Cardiac muscle cell (in vitro differentiated cells and primary cell): ENCODE measurements around the gene ZXDB. TPM values are rescaled to one million over a fixed set of nuclear protein-coding genes. Genes with fewer than 3 reads are reported as not detected.
"Not testable (repeated sequence)": the region's sequence is repeated elsewhere in the genome, so short reads cannot be mapped to it uniquely, and the experiment has no call there.

ENCODE experiments used
- DNase-seq, 2 donors: peaks; one replicate each; pipeline versions ENCODE4 v3.0.0 to v3.0.0-alpha.2; 2010 to 2017; ENCODE audit warnings: low read depth in 1 of 2, low spot score in 1 of 2
- H3K27ac ChIP-seq: fragments of 200-600 bp; sonication (generic); 2 replicates; pipeline ENCODE4 v1.5.1; 2016
- H3K27me3 ChIP-seq: fragments of 200-600 bp; sonication (generic); 2 replicates; pipeline ENCODE4 v1.6.0; 2016; ENCODE audit warnings: control low read depth
- H3K36me3 ChIP-seq: fragments of 200-600 bp; sonication (generic); 2 replicates; pipeline ENCODE4 v1.5.1; 2016; ENCODE audit warnings: control low read depth
- H3K4me1 ChIP-seq: fragments of 200-600 bp; sonication (generic); 2 replicates; pipeline ENCODE4 v1.8.1; 2017; ENCODE audit warnings: low read depth, mild to moderate bottlenecking, mixed run types
- H3K4me3 ChIP-seq: fragments of 200-600 bp; sonication (generic); 2 replicates; pipeline ENCODE4 v1.5.1; 2016; ENCODE audit warnings: mild to moderate bottlenecking
- H3K9me3 ChIP-seq: fragments of 200-600 bp; sonication (generic); 2 replicates; pipeline ENCODE4 v1.5.1; 2017; ENCODE audit warnings: low read depth, mild to moderate bottlenecking, control low read depth
- CTCF ChIP-seq: IDR thresholded peaks from 2 replicates; pipeline ENCODE4 v1.5.1; 2012; ENCODE audit warnings: low read depth, mild to moderate bottlenecking, low read length
- polyA plus RNA-seq: library from polyadenylated mRNA; unstranded; fragments of >200 nt; fragmentation: Nextera tagmentation; extraction: Ambion mirVana; gene quantifications from 2 replicates; pipeline ENCODE4 v1.2.1, GENCODE V29; 2016
- total RNA-seq: library from RNA; depleted of rRNA; stranded (reverse); fragments of >200 nt; gene quantifications from 2 replicates; pipeline ENCODE4 v1.2.3, GENCODE V29; 2016

The ZXDB gene
- total RNA-seq (12.4 and 16.7 TPM in 2 replicates), polyA plus RNA-seq (5.4 and 6.9 TPM in 2 replicates)

GRCh38 chrX:57591284-57592159 is at the start of gene ZXDB:
Gene ZXDB (plus strand): TSS chrX:57592011. CDS start chrX:57592049, 38 bp downstream.
- H3K9me3 ChIP-seq, H3K36me3 ChIP-seq, H3K27me3 ChIP-seq: not testable (repeated sequence)
- Histone ChIP-seq H3K4me3 (peak within 1 kb of the TSS; percentile 60), H3K4me1 (peaks cover 11% of the 10 kb centered on the region), H3K27ac (peak within 1 kb of the TSS; percentile 95)
- DNase-seq = peak; percentile 5 to 43

GRCh38 chrX:57565198-57565597 is 26.6 kb upstream of the ZXDB start:
- no peaks in the 10 kb centered on the region for H3K36me3 ChIP-seq
- no peaks in the 10 kb centered on the region for H3K4me1 ChIP-seq
- no peaks in the 10 kb centered on the region for H3K9me3 ChIP-seq
- H3K27me3 ChIP-seq = no peaks in the 10 kb centered on the region
- no peak for TF ChIP-seq CTCF
- H3K4me3 ChIP-seq = no peak overlapping the region
- H3K27ac ChIP-seq = no peak overlapping the region
- DNase-seq = no peak

- H3K27ac ChIP-seq = no peak overlapping the region
- H3K4me1 ChIP-seq = no peaks in the 10 kb centered on the region
- TF ChIP-seq CTCF = peak; percentile 45
- DNase-seq = peak in 1 of 2 donors; percentile 30
- H3K27me3 ChIP-seq = no peaks in the 10 kb centered on the region
- H3K9me3 ChIP-seq = no peaks in the 10 kb centered on the region
- no peak overlapping the region for H3K4me3 ChIP-seq
- H3K36me3 ChIP-seq = no peaks in the 10 kb centered on the region
These were observed 18.1 kb upstream of the ZXDB start for GRCh38 chrX:57573754-57574153.

GRCh38 chrX:57582948-57583347 is 8.9 kb upstream of the ZXDB start:
- TF ChIP-seq CTCF = peak; percentile 27
- not testable (repeated sequence) for H3K4me1 ChIP-seq, DNase-seq, H3K36me3 ChIP-seq, H3K27ac ChIP-seq, H3K9me3 ChIP-seq, H3K27me3 ChIP-seq, H3K4me3 ChIP-seq

GRCh38 chrX:57583477-57583876 is 8.3 kb upstream of the ZXDB start:
- H3K4me1 ChIP-seq = no peaks in the 10 kb centered on the region
- DNase-seq = no peak
- no peaks in the 10 kb centered on the region for H3K36me3 ChIP-seq
- H3K4me3 ChIP-seq = no peak overlapping the region
- H3K9me3 ChIP-seq = no peaks in the 10 kb centered on the region
- TF ChIP-seq CTCF = no peak
- H3K27me3 ChIP-seq = no peaks in the 10 kb centered on the region
- H3K27ac ChIP-seq = no peak overlapping the region

GRCh38 chrX:57586360-57586759 is 5.5 kb upstream of the ZXDB start:
- no peak for TF ChIP-seq CTCF
- Histone ChIP-seq H3K36me3 (no peaks in the 10 kb centered on the region), H3K27me3 (no peaks in the 10 kb centered on the region), H3K9me3 (no peaks in the 10 kb centered on the region), H3K4me3 (no peak overlapping the region), H3K27ac (no peak overlapping the region), H3K4me1 (no peaks in the 10 kb centered on the region)
- DNase-seq = no peak
